Right atrium auricular region (tissue), 2 donors: Measurements from ENCODE around the gene FER. TPM values are rescaled to one million over a fixed set of nuclear protein-coding genes. Genes with fewer than 3 reads are reported as not detected.

Experiments
- DNase-seq: peaks from one replicate; pipeline ENCODE4 v3.0.0-alpha.2; 2019; ENCODE audit warnings: low spot score
- H3K27ac ChIP-seq, 2 donors: fragments of 200-600 bp; sonication (generic); 1 replicate in 1 of 2; 2 replicates in 1 of 2; pipeline ENCODE4 v1.5.1; 2016 to 2019
- H3K27me3 ChIP-seq, 2 donors: fragments of 200-600 bp; sonication (generic); one replicate each; pipeline versions ENCODE4 v1.5.1 to v1.6.0; 2017 to 2019
- H3K36me3 ChIP-seq: fragments of 200-600 bp; sonication (generic); one replicate; pipeline ENCODE4 v1.5.1; 2016
- H3K4me1 ChIP-seq, 2 donors: fragments of 200-600 bp; sonication (generic); one replicate each; pipeline versions ENCODE4 v1.5.1 to v1.6.0; 2017 to 2019
- H3K4me3 ChIP-seq, 2 donors: fragments of 200-600 bp; sonication (generic); 1 replicate in 1 of 2; 2 replicates in 1 of 2; pipeline ENCODE4 v1.5.1; 2017 to 2019; ENCODE audit warnings: mild to moderate bottlenecking in 1 of 2, moderate library complexity in 1 of 2
- H3K9me3 ChIP-seq, 2 donors: fragments of 200-600 bp; sonication (generic); one replicate each; pipeline ENCODE4 v1.5.1; 2019
- total RNA-seq, 2 donors: library from RNA; depleted of rRNA; stranded (reverse); fragments of >200 nt; gene quantifications; one replicate each; pipeline ENCODE4 v1.1.0, GENCODE V29; 2016
- TF ChIP-seq, protein P1 (sequence below), 2 donors: fragments of 200-600 bp; sonication (generic); IDR thresholded peaks; one replicate each; pipeline ENCODE4 v1.5.1; 2019; ENCODE audit warnings: antibody characterized with exemption in 2 of 2

FER gene
- total RNA-seq, 2 donors from 2014 or later, result 10.6 to 12.9 TPM

DNA sequence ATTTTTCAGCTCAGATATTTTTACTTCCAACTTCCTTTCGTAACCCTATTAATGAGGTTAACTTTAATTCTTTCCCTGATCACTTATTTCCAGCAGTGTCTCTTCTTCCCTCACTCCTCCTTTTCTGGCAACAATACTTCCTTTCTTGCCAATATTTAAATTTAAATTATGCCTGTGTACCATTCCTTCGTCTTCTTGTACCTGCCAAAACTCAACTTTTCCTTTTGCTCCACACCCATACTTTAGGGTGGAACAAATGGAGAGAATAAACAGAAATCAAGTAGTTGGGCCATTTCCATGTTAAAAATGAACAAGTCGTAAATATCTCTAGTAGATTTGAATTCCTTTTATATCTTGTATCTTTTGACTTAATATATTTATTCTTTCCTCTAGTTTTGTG lies 66.0 kb downstream of the FER start:
- Histone ChIP-seq H3K4me1 (peaks cover 0 to 4% of the 10 kb centered on the region in 2 donors), H3K27ac (no peak overlapping the region), H3K36me3 (no peaks in the 10 kb centered on the region), H3K27me3 (no peaks in the 10 kb centered on the region), H3K9me3 (no peaks in the 10 kb centered on the region), H3K4me3 (no peak overlapping the region)
- TF ChIP-seq, protein P1, sequence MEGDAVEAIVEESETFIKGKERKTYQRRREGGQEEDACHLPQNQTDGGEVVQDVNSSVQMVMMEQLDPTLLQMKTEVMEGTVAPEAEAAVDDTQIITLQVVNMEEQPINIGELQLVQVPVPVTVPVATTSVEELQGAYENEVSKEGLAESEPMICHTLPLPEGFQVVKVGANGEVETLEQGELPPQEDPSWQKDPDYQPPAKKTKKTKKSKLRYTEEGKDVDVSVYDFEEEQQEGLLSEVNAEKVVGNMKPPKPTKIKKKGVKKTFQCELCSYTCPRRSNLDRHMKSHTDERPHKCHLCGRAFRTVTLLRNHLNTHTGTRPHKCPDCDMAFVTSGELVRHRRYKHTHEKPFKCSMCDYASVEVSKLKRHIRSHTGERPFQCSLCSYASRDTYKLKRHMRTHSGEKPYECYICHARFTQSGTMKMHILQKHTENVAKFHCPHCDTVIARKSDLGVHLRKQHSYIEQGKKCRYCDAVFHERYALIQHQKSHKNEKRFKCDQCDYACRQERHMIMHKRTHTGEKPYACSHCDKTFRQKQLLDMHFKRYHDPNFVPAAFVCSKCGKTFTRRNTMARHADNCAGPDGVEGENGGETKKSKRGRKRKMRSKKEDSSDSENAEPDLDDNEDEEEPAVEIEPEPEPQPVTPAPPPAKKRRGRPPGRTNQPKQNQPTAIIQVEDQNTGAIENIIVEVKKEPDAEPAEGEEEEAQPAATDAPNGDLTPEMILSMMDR (IDR thresholded peaks at IDR 0.05), result no peak
- DNase-seq, result no peak

DNA sequence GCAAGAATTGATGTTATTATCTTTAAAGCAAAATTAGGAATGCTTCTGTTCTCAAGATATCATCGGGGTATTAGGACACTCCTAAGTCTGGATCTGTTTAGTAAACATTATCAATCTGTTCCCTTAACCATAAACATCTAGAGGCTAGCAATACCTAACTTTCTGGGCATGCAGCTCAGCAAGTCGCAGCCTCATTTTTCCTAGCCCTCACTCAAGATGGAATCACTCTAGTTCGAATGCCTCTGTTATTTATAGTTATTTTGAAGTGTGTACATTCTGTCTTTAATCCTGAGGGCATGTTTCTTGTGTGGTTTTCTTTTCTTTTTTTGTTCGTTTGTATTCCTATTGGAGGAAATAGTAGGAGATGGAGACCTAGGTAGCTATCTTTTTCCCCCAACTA lies 66.9 kb downstream of the FER start:
- H3K4me1 ChIP-seq, result peaks cover 0 to 5% of the 10 kb centered on the region in 2 donors
- no peak overlapping the region for H3K4me3 ChIP-seq

DNA sequence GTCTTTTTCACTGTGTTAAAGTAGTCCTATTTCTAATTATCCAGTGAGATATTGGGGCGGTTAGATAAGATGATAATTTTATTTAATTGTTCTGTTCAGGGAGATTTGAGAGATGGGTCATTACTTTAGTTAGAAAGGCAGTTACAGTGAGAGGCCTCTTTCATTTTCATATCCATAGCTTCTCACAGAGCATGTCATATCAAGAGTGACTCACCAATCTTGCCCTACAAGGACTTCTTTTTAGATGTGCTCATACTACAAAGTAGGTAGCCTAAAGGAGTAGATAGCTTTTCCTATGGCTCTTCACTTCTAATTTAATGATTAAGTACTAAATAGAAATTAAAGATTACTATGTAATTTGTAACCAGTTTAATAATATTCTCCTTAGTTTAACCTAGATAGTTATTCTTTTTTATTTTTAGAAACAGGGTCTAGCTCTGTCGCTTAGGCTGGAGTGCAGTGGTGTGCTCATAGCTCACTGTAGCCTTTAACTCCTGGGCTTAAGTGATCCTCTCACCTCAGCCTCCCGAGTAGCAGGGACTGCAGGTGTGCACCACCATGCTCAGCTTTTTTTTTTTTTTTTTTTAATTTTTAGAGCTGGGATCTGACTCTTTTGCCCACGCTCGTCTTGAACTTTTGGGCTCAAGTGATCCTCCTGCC lies 71.0 kb downstream of the FER start:
- Histone ChIP-seq H3K4me3 (no peak overlapping the region), H3K36me3 (no peaks in the 10 kb centered on the region), H3K9me3 (peaks cover 0 to 5% of the 10 kb centered on the region in 2 donors), H3K27ac (no peak overlapping the region), H3K27me3 (no peaks in the 10 kb centered on the region), H3K4me1 (peaks cover 0 to 13% of the 10 kb centered on the region in 2 donors)
- TF ChIP-seq, protein P1 (IDR thresholded peaks at IDR 0.05), result no peak
- DNase-seq, result no peak

More for the DNA sequence above, 66.9 kb downstream of the FER start:
- Histone ChIP-seq H3K9me3 (no peaks in the 10 kb centered on the region), H3K27ac (no peak overlapping the region), H3K27me3 (no peaks in the 10 kb centered on the region), H3K36me3 (no peaks in the 10 kb centered on the region)
- DNase-seq, result no peak
- TF ChIP-seq, protein P1 (IDR thresholded peaks at IDR 0.05), result no peak

DNA sequence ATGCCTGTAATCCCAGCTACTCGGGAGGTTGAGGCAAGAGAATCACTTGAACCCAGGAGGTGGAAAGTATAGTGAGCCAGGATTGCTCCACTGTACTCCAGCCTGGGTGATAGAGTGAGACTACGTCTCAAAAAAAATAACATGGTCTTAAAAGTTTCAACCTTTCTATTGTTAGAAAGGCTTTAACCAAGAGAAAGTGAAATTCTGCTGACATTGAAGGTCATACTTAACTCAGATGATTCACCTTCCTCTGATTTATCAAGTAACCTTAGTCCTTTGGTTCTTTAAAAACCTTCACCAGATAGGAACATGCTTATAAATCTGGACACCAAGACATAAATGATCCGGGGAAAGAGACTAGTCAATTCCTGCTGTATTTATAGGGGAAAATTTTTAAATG lies 73.3 kb downstream of the FER start:
- Histone ChIP-seq H3K27ac (no peak overlapping the region), H3K4me3 (no peak overlapping the region), H3K27me3 (no peaks in the 10 kb centered on the region), H3K9me3 (peaks cover 0 to 5% of the 10 kb centered on the region in 2 donors), H3K4me1 (peaks cover 0 to 10% of the 10 kb centered on the region in 2 donors), H3K36me3 (no peaks in the 10 kb centered on the region)
- DNase-seq, result no peak
- TF ChIP-seq, protein P1 (IDR thresholded peaks at IDR 0.05), result no peak

DNA sequence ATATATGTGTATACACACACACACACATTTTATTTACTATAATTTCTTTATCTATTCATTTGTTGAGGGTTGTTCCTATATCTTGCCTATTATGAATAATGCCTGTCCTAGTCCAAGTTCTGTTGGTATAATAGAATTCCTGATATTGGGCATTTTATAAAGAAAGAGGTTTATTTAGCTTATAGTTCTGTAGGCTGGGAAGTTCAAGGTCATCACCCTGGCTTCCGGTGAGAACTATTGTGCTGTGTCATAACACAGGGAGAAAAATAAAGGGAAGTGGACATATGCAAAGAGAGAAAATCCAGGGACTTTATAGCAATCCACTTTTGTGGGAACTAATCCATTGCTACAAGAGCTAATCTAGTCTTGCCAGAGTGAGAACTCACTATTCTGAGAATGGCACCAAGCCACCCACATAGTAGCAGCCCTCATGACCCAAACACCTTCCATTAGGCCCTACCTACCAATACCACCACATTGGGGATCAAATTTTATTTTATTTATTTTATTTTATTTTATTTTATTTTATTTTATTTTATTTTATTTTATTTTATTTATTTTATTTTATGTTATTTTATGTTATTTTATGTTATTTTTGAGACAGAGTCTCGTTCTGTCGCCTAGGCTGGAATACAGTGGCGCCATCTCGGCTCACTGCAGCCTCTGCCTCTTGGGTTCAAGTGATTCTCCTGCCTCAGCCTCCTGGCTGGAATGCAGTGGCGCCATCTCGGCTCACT lies 74.7 kb downstream of the FER start:
- H3K4me1 ChIP-seq, result peaks cover 0 to 10% of the 10 kb centered on the region in 2 donors
- H3K27me3 ChIP-seq, result no peaks in the 10 kb centered on the region
- no peak overlapping the region for H3K27ac ChIP-seq
- peaks cover 0 to 5% of the 10 kb centered on the region in 2 donors for H3K9me3 ChIP-seq
- no peaks in the 10 kb centered on the region for H3K36me3 ChIP-seq
- DNase-seq, result no peak
- no peak overlapping the region for H3K4me3 ChIP-seq
- TF ChIP-seq, protein P1 (IDR thresholded peaks at IDR 0.05), result no peak
